ENCODE results near the gene ADCY4.
"Not testable (repeated sequence)": the region's sequence is repeated elsewhere in the genome, so short reads cannot be mapped to it uniquely, and the experiment has no call there.

Gene ADCY4

DNA sequence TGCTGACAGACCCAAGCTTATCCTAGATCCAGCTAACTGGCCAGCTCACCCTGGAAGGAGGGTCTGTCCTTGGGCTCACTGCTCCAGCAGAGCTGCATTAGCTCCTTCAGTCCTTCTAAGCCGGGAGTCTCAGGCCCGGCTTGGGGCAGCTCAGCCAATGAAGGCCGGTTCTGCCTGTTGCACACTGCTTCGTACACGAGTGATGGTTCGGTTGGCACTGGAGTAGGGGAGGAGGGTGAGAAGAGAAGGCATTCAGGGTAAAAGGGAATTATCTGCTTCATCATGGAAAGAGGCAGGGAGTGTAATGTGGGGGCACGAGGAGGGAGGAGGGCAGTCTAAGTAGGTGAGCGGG lies 2.9 kb upstream of the ADCY4 start:
- no peak for DNase-seq

DNA sequence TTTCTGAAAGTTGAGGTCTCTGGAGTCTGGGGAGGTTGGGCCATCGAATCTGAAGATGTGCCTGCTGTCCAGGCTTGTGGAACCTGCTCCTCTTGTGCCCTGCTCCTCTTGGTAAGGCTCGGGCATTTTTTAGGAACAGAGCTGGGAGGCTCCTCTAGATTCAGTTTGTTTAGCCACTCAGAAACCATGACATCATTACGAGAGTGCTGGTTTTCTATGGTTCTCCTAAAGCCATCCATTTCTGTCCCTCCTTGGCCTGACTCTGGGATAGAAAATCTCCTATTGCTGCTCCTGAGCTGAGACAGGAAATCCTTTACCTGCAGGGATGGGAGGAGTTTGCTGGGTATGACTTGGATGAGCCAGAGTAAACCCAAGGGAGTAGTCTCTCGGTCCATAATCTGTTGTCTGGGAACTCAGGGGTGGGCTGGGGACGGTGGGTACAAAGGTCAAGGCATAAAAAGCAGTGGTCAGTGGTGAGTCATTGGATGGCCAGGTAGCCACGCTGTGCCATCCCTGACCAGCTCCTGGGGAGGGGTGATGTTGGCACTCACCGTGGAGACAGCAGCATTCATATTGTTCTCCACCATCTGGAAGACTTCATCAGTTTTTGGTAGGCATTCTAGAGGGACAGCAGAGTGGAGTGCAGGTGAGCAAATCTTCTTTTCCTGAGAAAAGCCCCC lies 2.4 kb upstream of the ADCY4 start:
- DNase-seq: no peak

DNA sequence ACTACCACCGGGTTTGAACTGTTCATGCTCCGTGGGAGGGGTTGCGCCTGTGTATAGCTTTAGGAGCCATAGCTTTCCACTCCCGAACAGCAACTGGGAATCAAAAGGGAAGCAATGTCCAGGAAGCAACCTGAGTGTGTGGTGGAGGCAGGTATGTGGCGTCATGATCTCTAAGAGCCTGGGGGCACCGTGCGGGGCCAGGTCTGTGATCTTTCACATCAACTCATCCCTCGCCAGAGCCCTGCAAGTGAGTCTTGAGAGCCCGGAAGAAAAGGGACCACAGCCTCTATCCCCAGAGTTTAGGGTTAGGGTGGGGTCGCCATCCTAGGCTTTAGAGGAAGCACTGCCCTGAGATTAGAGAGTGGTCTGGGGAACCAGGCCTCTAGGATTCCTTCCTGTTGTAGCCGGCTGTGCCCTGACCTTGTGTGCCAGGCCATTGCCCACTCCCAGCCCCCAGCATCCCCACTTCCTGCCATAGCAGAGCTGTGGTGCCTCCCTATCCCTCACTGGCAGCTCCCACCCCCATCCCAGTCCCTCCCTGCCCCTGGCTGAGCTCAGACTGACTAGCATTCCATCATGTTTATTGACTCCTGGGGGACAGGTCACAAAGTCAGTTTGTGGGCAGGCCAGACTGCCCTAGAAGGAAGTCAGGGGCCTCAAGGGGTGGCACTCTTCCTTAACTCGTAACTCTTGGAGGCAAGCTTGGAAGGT lies 745 bp upstream of the ADCY4 start:
- DNase-seq: no peak

DNA sequence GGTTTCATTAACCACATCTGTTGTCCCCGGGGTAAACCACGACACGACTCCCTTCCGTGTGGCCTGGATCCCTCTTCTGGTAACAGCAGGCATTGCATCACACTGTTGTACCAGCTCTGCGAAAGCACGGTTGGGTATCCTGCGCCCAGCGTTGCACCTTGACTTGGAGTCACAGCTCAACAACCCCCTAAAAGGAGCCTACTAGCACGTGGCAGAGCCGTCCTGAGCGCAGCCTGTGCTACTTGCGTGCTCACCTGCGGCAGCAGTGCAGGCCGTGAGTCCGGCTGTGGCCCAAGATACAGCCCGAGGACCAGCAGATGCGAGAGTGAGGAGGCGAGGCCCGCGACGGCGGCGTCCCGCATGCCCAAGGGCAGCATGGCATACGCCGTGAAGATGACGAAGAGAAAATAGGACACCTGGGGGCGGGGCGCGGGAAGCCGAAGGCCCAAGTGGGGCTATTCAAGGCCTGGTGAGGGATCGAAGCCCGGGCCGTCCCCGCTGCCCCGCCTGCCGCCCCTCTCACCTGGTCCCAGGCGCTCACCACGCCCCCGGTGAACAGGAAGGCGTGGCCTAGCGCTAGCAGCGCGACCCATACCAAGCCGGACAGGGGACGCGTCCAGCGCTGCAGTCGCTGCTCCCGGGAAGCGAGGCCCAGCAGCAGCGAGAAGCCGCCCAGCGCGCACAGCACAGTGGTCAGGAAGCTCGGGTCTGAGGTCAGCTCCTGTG lies 2.4 kb downstream of the ADCY4 start:
- peak in 1 of 2 experiments; percentile 28 for DNase-seq

DNA sequence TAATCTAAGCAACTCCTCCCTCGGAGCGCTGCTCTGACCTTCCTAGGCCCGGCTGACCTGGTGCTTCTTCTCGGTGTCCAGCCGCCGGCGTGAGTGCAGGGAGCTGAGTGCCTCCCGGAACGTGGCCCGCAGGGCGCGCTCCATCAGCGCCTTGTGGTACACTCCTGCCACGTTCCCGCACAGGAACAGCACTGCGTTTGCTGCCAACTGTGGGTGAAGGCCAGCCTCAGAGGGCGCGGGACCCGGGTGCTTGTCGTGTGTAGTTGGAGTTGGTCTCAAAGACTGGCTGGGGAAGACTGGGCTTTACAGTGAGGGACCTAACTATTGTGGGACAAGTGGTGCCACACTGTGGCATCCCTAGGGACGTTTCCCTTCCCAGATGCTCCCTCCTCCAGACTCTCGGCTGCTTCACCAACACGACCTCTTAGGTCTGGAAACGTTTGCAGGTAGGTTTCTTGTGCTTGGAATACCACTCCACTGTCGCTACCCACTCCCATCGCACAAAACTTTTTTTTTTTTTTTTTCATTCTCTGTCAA lies 3.1 kb downstream of the ADCY4 start:
- DNase-seq: no peak

DNA sequence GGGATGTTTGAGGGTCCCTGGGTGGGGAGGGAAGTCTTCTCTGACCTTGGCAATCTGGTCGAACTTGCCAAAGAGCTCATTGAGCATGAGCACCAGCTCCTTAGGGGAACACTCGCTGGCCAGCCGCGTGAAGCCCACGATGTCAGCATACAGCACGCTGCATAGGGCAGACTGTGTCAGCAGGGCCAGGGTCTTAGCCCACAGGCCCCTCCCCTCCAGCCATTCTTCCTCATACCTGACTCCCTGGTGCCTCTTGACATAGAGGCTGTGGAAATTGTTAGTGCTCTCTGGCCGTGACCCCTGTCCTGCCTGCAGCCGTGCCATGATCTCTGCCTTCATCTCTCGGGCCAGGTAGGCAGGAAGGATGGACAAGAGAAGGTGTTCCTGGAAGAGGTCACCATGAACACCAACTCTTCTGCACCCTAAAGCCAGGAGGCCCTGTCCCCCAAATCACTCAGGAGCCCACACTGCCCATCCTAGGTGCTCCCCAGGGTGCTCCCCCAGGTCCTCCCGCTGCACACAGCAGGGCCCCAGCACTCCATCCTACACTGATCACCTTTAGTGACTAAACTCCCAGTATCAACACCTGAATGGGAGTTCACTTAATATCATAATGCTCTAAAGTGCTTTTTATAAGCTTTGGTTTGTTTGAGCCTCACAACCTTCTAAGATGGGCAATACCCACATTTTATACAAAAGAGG lies 3.7 kb downstream of the ADCY4 start:
- no peak for DNase-seq

DNA sequence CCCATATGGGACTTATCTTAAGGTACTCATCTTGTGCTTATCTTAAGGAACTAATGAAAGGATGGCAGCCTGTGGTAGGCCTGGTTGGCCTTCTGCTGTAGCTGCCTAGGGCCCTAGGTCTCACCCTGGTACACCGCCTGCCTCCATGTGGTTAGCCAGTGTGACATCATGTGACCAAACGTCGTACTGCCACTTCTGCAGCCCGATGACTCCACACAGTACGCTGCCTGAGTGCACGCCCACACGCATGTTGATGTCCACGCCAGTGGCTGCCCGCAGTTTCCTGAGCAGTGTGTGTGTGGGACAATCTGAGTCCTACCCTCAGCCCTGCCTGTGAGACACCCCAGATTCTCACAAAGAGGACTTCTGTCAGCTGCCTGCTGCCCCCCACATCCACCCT lies 5.1 kb downstream of the ADCY4 start:
- DNase-seq: no peak

DNA sequence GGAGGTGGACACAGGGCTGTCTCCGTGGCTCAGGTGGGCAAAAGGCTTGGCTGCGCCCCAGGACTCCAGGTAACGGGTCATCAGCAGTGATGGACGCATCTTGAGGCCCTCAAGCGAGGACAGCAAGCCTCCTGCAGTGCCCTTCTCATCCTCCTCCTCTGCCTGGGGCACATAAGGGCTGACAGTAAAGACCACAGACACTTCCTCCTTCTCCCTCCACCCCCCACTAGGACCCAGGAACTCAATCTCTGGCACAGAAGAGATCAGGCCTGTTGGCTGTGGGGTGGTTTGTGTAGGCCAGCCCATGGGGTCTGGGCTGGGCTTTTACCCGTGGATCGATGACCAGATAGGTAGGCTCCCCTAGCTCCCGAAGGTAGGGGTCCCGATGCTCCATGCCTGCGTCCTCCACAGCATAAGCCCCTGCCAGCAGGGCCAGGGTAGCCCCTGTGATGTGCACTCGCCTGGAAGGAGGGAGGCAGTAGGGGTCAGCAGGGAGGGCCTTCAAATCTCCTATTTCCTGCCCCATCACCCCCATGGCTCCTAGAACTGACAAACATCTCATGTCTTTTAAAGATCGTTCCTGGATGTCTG lies 5.7 kb downstream of the ADCY4 start:
- DNase-seq: no peak

DNA sequence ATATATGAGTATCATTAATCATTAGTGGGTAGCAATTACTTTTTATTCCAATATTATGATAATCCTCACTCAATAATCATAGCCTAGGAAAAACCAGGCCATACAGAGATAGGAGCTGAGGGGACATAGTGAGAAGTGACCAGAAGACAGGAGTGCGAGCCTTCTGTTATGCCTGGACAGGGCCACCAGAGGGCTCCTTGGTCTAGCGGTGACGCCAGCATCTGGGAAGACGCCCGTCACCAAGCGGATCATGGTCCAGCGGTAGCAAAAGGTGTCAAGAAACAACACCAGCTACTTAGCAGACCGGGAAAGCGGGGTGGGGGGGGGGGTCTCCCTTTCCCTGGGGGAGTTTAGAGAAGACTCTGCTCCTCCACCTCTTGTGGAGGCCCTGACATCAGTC lies 7.0 kb downstream of the ADCY4 start:
- not testable (repeated sequence) for DNase-seq

DNA sequence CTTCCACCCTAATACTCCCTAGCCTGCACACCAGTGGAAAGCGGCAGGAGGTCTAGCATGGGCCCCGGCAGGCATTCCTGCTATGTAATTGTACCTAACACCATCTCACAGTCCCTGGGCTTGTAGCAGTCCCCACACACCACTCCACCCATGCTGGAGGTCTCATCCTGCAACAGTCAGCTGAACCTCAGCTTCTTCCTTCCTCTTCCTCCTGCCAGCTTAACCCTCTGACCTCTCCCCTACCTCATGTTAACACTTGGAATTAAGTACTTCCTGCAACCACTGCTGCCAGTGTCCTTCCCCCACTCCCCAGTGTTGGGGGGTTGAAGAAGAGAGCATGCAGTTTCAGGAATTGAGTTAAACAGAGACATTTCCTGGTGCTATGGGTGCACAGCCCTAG lies 7.6 kb downstream of the ADCY4 start:
- no peak for DNase-seq

DNA sequence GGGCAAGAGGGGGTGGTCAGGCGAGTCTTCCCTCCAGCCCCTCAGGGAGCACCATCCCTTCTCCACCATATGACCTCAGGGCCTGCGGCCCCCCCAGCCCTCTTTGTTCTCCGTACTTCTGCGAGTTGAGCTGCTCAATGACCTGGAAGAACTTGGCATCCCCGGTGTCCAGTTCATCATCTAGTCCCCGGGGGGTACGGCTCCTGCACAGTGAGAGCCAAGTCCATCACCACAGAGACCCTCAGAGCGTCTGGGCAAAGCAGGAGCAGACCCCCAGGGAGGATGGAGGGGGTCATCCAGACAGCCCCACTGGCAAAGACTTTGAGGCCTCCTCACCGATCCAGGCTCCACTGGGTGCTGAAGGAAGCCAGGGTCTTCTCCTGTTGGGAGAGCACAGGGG lies 8.9 kb downstream of the ADCY4 start:
- DNase-seq: no peak

DNA sequence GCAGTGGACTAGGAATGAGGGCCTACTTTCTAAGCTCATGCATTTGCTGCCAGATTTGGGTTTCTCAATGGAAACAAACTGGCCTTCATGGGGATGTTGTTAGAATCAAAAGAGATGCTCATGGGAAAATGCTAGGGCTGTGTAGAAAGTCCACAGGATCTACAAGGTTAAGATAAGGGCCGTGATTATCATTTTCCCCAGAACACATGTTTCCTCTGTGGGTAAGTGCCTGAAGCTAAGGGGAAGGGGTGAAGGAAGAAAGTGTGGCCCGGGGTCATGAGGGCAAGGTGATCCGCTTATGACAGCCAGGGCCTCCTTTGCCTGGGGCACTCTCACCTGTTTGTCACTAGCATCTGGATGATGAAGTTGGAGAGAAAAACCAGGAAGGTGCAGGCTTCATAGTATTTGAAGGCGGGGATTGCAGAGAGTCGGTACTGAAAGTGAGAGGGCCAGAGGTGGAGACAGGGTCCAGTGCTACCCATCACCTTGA lies 9.8 kb downstream of the ADCY4 start:
- DNase-seq: no peak

DNA sequence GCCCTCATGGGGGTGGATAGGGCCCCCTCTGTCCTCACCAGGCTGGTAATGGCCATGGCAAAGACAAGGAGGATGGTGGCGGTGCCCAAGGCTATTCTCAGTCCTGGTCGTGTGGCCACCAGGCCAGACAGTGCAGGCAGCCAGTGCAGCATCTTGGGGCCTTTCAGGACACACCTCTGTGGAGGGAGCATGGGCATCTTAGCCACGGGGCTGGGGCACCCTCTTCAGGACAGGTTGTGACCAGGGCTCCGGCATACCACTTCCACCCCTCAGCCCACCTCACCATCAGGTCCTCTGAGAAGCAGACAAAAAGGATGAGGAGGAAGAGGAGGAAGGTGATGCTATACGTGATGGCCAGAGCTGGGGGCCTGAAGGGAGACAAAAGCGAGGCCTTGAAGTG lies 10.8 kb downstream of the ADCY4 start:
- DNase-seq: no peak

DNA sequence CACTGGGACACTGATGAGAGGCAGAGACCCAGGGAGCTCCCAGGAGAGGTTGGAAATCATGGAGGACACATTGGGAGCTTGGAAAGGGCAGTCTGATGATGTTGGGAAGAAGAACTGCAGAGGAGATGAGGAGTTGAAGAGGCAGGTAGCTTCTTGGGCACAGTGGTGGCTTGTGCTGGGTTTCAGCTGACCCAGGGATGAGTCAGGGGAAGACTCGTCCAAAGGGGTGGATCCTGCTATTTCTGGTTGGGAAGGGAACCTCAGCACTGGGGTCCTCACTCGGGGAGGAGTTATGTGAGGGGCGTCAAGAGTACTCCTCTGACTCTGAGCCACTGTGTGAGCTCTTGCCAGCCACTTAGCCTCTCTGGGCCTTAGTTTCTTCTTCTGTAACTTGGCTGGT lies 11.5 kb downstream of the ADCY4 start:
- no peak for DNase-seq

DNA sequence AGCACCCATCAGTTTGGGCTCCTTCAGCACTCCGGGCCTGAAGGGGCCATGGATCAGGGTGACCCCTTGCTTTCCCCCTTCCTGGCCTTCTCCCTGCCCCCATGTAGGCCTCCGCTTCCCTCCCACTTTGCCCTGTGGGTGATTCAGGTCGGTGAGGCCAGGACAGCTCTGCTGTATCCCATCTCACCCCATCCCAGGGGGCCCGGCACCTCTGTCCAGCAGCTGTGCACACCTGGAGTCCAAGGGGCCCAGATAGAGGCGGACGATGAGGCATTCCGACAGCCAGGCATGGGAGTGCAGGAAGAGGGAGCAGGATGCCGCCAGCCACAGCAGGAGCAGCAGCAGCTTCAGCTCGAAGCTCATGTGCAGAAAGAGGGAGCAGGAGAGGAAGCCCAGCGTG lies 12.2 kb downstream of the ADCY4 start:
- no peak for DNase-seq

DNA sequence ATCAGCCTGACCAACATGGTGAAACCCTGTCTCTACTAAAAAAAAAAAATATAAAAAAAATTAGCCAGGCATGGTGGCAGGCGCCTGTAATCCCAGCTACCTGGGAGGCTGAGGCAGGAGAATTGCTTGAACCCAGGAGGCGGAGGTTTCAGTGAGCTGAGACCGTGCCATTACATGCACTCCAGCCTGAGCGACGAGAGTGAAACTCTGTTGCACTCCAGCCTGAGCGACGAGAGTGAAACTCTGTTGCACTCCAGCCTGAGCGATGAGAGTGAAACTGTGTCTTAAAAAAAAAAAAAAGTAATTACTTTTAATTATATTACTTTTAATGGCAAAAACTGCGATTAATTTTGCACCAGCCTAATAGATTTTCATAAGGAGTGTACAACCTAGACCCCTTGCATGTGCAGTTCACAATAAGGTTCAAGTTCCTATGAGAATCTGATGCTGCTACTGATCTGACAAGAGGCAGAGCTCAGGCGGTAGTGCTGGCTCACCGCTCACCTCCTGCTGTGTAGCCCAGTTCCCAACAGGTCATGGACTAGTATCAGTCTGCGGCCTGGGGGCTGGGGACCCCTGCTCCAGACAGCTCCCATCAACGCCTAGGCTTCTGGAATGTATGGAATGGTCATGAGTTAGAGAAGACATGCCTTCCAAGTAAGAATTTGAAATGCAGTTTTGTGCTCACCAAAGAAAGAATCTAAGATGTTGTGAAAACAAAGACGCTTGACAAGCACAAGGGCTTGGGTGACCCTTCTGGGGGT lies 13.5 kb downstream of the ADCY4 start:
- no peak for DNase-seq

DNA sequence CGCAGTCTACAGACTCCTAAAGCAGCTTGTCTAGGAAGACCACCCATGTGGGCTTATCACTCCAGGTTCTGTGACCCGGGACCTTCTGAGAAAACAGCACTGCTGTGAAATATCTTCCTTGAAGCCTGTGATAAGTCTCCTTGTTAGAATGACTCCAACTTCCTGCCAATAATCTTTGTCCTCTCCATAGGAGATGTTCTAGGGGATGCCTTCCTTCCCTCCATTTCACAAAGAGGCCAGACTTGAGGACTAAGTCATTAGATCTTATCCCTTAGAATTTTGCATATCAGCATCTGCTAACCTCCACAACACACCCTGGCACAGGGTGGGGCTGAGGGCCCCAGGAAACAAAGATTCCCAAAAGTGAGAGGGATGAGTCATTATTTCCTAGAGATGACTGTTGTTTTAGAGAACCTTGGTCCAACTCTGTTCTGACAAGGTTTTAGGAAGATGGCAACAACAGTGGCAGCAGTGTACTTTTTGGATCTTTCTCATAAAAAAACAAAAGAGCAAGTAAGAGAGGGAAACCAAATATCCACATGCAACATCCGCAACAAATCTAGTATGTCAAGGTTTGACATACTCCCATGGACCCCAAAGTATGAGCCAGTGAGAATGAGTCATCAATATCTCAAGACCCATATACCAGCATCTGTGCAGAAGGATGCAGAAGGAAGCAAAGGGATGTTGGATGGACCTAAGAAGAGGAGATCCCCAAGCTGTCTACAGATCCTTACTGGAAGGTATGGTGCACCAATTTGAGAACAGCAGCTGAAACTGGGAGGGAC lies 17.5 kb downstream of the ADCY4 start:
- peak in 1 of 2 experiments; percentile 29 for DNase-seq

DNA sequence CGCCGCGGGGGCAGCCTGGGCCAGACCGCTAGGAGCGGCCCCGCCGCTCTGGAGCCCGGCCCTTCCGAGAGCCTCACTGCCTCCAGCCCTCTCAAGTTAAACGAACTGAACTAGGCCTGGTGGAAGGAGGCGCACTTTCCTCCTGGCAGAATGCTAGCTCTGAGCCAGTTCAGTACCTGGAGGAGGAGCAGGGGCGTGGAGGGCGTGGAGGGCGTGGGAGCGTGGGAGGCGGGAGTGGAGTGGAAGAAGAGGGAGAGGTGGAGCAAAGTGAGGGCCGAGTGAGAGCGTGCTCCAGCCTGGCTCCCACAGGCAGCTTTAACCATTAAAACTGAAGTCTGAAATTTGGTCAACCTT lies 18.3 kb downstream of the ADCY4 start:
- DNase-seq: no peak

DNA sequence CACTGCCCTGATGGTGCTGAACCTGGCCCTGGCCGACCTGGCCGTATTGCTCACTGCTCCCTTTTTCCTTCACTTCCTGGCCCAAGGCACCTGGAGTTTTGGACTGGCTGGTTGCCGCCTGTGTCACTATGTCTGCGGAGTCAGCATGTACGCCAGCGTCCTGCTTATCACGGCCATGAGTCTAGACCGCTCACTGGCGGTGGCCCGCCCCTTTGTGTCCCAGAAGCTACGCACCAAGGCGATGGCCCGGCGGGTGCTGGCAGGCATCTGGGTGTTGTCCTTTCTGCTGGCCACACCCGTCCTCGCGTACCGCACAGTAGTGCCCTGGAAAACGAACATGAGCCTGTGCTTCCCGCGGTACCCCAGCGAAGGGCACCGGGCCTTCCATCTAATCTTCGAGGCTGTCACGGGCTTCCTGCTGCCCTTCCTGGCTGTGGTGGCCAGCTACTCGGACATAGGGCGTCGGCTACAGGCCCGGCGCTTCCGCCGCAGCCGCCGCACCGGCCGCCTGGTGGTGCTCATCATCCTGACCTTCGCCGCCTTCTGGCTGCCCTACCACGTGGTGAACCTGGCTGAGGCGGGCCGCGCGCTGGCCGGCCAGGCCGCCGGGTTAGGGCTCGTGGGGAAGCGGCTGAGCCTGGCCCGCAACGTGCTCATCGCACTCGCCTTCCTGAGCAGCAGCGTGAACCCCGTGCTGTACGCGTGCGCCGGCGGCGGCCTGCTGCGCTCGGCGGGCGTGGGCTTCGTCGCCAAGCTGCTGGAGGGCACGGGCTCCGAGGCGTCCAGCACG lies 18.9 kb downstream of the ADCY4 start:
- no peak for DNase-seq

DNA sequence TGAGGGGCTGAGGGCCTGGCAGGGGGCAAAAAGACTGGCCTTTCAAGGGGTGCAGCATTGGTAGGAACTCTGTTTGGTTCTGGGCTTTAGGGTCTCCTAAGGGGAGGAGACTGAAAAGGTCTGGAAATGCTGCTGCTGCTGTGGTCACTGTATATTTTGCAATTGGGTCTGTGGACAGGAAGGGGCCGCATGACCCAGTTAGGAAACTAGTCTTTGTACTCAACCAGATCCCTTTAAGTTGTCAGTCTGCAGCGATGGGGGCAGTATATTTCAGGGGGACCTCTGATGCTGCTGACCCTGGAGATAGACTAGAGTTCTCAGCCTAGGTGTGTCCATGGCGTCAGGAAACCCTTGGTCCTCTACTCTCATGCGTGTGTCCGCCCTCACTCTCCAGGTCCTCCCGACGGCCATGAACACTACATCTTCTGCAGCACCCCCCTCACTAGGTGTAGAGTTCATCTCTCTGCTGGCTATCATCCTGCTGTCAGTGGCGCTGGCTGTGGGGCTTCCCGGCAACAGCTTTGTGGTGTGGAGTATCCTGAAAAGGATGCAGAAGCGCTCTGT lies 19.5 kb downstream of the ADCY4 start:
- DNase-seq: no peak
